B cell (primary cell): ENCODE measurements around the gene USP21. TPM values are rescaled to one million over a fixed set of nuclear protein-coding genes. Genes with fewer than 3 reads are reported as not detected.

Experiments
- ATAC-seq: fragments of 200-7000 bp; cut with Tn5 transposase; one replicate; pipeline ENCODE4 v1.10.0; 2021; ENCODE audit warnings: low read depth, mild to moderate bottlenecking, moderate number of reproducible peaks, moderate library complexity
- CTCF ChIA-PET: fragments of 350-600 bp; sonication (Branson Sonifier 250); formaldehyde crosslinking; loops from one replicate; lab custom pipeline; 2021; ENCODE audit warnings: antibody characterized with exemption, inconsistent platforms; lab: Charles Lee
- POLR2A ChIA-PET: fragments of 350-600 bp; sonication (Branson Sonifier 250); formaldehyde crosslinking; loops from one replicate; lab custom pipeline; 2021; ENCODE audit warnings: antibody characterized with exemption; lab: Charles Lee
- DNase-seq: peaks from one replicate; pipeline ENCODE4 v3.0.0; 2013
- H2AFZ ChIP-seq: 2 replicates; pipeline ENCODE4 v1.6.1; 2012; ENCODE audit warnings: mild to moderate bottlenecking, low read depth, low read length; ENCODE audit not compliant: insufficient read depth, poor library complexity, severe bottlenecking
- H3K27ac ChIP-seq, 2 donors: 1 replicate in 1 of 2; 2 replicates in 1 of 2; pipeline ENCODE4 v1.5.1; 2012 to 2013; ENCODE audit warnings: low read length in 2 of 2, mild to moderate bottlenecking in 2 of 2, moderate library complexity in 1 of 2
- H3K27me3 ChIP-seq, 4 experiments: fragments of 200-600 bp in 1 of 4; sonication (generic) in 1 of 4; replicated peaks in 1 of 4; 1 replicate in 2 of 4; 2 replicates in 2 of 4; pipeline versions ENCODE4 v1.6.1 to v1.7.0; 2013 to 2016; ENCODE audit warnings: low read length in 3 of 4, mild to moderate bottlenecking in 2 of 4, mixed read lengths in 1 of 4, moderate library complexity in 1 of 4; ENCODE audit not compliant: insufficient read depth in 4 of 4, control insufficient read depth in 3 of 4; ENCODE audit errors: control extremely low read depth in 1 of 4
- H3K36me3 ChIP-seq, 2 experiments: replicated peaks in 1 of 2; 1 replicate in 1 of 2; 2 replicates in 1 of 2; pipeline versions ENCODE4 v1.6.1 to v1.7.1; 2013; ENCODE audit warnings: low read length in 1 of 2; ENCODE audit not compliant: insufficient read depth in 2 of 2, control insufficient read depth in 1 of 2; ENCODE audit errors: control extremely low read depth in 1 of 2, extremely low read depth in 1 of 2
- H3K4me1 ChIP-seq, 2 donors: fragments of 200-600 bp in 1 of 2; sonication (generic) in 1 of 2; 1 replicate in 1 of 2; 2 replicates in 1 of 2; pipeline versions ENCODE4 v1.5.1 to v1.6.1; 2013 to 2017; ENCODE audit warnings: low read length in 2 of 2; ENCODE audit not compliant: control insufficient read depth in 2 of 2, insufficient read depth in 2 of 2
- H3K4me2 ChIP-seq: replicated peaks from 2 replicates; pipeline ENCODE3; 2012; ENCODE audit warnings: mild to moderate bottlenecking, low read depth, low read length; ENCODE audit not compliant: poor library complexity, severe bottlenecking
- H3K4me3 ChIP-seq, 5 experiments: fragments of 200-600 bp in 1 of 5; sonication (generic) in 1 of 5; 1 replicate in 3 of 5; 2 replicates in 2 of 5; pipeline versions ENCODE4 v1.5.1 to v1.7.0; 2011 to 2016; ENCODE audit warnings: low read length in 4 of 5, mild to moderate bottlenecking in 4 of 5, low read depth in 2 of 5, control low read depth in 1 of 5, moderate library complexity in 1 of 5; ENCODE audit not compliant: insufficient read depth in 1 of 5; ENCODE audit errors: control extremely low read depth in 1 of 5, extremely low read depth in 1 of 5
- H3K79me2 ChIP-seq: fragments of 200-600 bp; sonication (generic); one replicate; pipeline ENCODE4 v1.6.0; 2016; ENCODE audit warnings: low read length; ENCODE audit not compliant: control insufficient read depth, insufficient read depth
- H3K9ac ChIP-seq: fragments of 200-600 bp; sonication (generic); 2 replicates; pipeline ENCODE4 v1.6.1; 2017; ENCODE audit warnings: mild to moderate bottlenecking, low read length, moderate library complexity
- H3K9me3 ChIP-seq, 3 donors: one replicate each; pipeline versions ENCODE4 v1.6.1 to v1.7.1; 2013; ENCODE audit warnings: low read length in 2 of 3; ENCODE audit not compliant: control insufficient read depth in 2 of 3, insufficient read depth in 1 of 3; ENCODE audit errors: control extremely low read depth in 1 of 3
- H4K20me1 ChIP-seq: 2 replicates; pipeline ENCODE4 v1.6.0; 2012; ENCODE audit warnings: mild to moderate bottlenecking, low read length; ENCODE audit not compliant: insufficient read depth, control insufficient read depth, poor library complexity, severe bottlenecking
- H3K27ac Mint-ChIP-seq: one replicate; pipeline ENCODE4 v1.8.0; 2021; ENCODE audit warnings: mixed read lengths
- H3K27me3 Mint-ChIP-seq: one replicate; pipeline ENCODE4 v1.8.0; 2021; ENCODE audit warnings: mixed read lengths
- H3K4me1 Mint-ChIP-seq: one replicate; pipeline ENCODE4 v1.8.0; 2021; ENCODE audit warnings: mixed read lengths
- H3K4me3 Mint-ChIP-seq: one replicate; pipeline ENCODE4 v1.8.0; 2021; ENCODE audit warnings: mixed read lengths
- H3K9me3 Mint-ChIP-seq: one replicate; pipeline ENCODE4 v1.8.0; 2022; ENCODE audit warnings: mixed read lengths; ENCODE audit not compliant: insufficient read depth
- CTCF ChIP-seq: fragments of 200-600 bp; IDR thresholded peaks from one replicate; pipeline ENCODE4 v1.8.0; 2022; ENCODE audit warnings: antibody characterized with exemption, mild to moderate bottlenecking
- EZH2 ChIP-seq: IDR thresholded peaks from 2 replicates; pipeline ENCODE4 v1.6.1; 2012; ENCODE audit warnings: borderline replicate concordance, low read depth, mild to moderate bottlenecking, moderate library complexity, low read length; ENCODE audit not compliant: insufficient read depth, poor library complexity, severe bottlenecking
- WGBS: methylation state at CpG from one replicate; pipeline ENCODE4 v1.1.5; 2013; ENCODE audit warnings: missing lambda C conversion rate; ENCODE audit not compliant: insufficient coverage; 5-methylcytosine and 5-hydroxymethylcytosine counted together
- intact Hi-C: fragments of 100-400 bp; cut with micrococcal nuclease; formaldehyde crosslinking; loops from one replicate; pipeline ENCODE4 v1.10.0; 2022
- polyA plus RNA-seq: library from polyadenylated mRNA; depleted of rRNA; stranded (reverse); fragments of >200 nt; gene quantifications from 2 replicates; pipeline ENCODE4 v1.2.3, GENCODE V29; 2012
- total RNA-seq, 2 donors: library from RNA; stranded (reverse); fragments of 120-200 nt in 1 of 2; gene quantifications; 1 replicate in 1 of 2; 2 replicates in 1 of 2; pipeline versions ENCODE4 v1.2.3 to v1.2.4, GENCODE V29; 2013 to 2022

The USP21 gene
- total and polyA plus RNA-seq, 2 donors (not counting 1 experiment from before 2014, with no cell fraction given), result 53.3 to 81.6 TPM

- POLR2A ChIA-PET, result interaction anchor here (1.1 to 1.2 kb wide), 2 partner anchors 10 to 38 kb away, joined by 3 to 5 read pairs; partner anchors contain the start of gene UFC1
Observed at GRCh38 chr1:161191971-161192370, 32.7 kb downstream of the USP21 start.

GRCh38 chr1:161192476-161193465 is 33.5 kb downstream of the USP21 start:
- no peak overlapping the region for H3K9ac ChIP-seq
- no peaks in the 10 kb centered on the region for H3K36me3 ChIP-seq

More at GRCh38 chr1:161191971-161192370, 32.7 kb downstream of the USP21 start:
- CTCF ChIA-PET, result interaction anchor here (0.6 to 4.8 kb wide), 22 partner anchors 10 to 192 kb away, joined by 3 to 64 read pairs (median 4); partner anchors contain the start of genes DEDD, NDUFS2, PPOX and TOMM40L
- no peak overlapping the region for H2AFZ ChIP-seq
- no peaks in the 10 kb centered on the region for H4K20me1 ChIP-seq
- H3K9me3 Mint-ChIP-seq, result no peaks in the 10 kb centered on the region
- H3K9me3 ChIP-seq, result no peaks in the 10 kb centered on the region
- H3K27ac ChIP-seq, result no peak overlapping the region
- DNase-seq (no peak), ATAC-seq (no peak)
- intact Hi-C loops, result loop anchor here (1.0 to 5.0 kb wide), 5 partner anchors 10 to 190 kb away; partner anchors contain the start of genes NDUFS2, PPOX and TOMM40L
- no peaks in the 10 kb centered on the region for H3K27me3 Mint-ChIP-seq
- H3K4me1 ChIP-seq, result peaks cover 64 to 79% of the 10 kb centered on the region in 2 donors
- TF ChIP-seq EZH2, result no peak
- H3K9ac ChIP-seq, result no peak overlapping the region
- H3K36me3 ChIP-seq, result no peaks in the 10 kb centered on the region
- no peak overlapping the region for H3K4me3 ChIP-seq
- H3K79me2 ChIP-seq, result peaks cover 26% of the 10 kb centered on the region
- peak overlapping the region; percentile 46 for H3K27ac Mint-ChIP-seq
- peaks cover 64% of the 10 kb centered on the region for H3K4me1 Mint-ChIP-seq
- 100% methylated on average over 3 of the region's 8 CpGs for WGBS
- no peak overlapping the region for H3K4me3 Mint-ChIP-seq
- H3K27me3 ChIP-seq, result no peaks in the 10 kb centered on the region
- peak overlapping the region; percentile 12 for H3K4me2 ChIP-seq

More at GRCh38 chr1:161192476-161193465, 33.5 kb downstream of the USP21 start:
- H3K4me1 Mint-ChIP-seq, result peaks cover 56% of the 10 kb centered on the region
- no peaks in the 10 kb centered on the region for H3K27me3 ChIP-seq
- peaks cover 56 to 71% of the 10 kb centered on the region in 2 donors for H3K4me1 ChIP-seq
- no peak overlapping the region for H3K4me3 Mint-ChIP-seq
- H4K20me1 ChIP-seq, result no peaks in the 10 kb centered on the region
- H3K4me3 ChIP-seq, result no peak overlapping the region
- intact Hi-C loops, result loop anchor here (1.0 to 5.0 kb wide), 5 partner anchors 10 to 190 kb away; partner anchors contain the start of genes NDUFS2, PPOX and TOMM40L
- peak overlapping the region; percentile 72 for H3K27ac Mint-ChIP-seq
- ATAC-seq (peak; percentile 91), DNase-seq (peak; percentile 83)
- ChIA-PET POLR2A (no interaction called here), CTCF (interaction anchor here (0.6 to 4.8 kb wide), 23 partner anchors 10 to 191 kb away, joined by 3 to 64 read pairs (median 3); partner anchors contain the start of genes DEDD, NDUFS2, PPOX and TOMM40L)
- no peaks in the 10 kb centered on the region for H3K27me3 Mint-ChIP-seq
- no peaks in the 10 kb centered on the region for H3K9me3 ChIP-seq
- H3K79me2 ChIP-seq, result peaks cover 26% of the 10 kb centered on the region
- WGBS, result 93% methylated on average over 12 of the region's 15 CpGs
- TF ChIP-seq CTCF (peak; percentile 92), EZH2 (no peak)
- H2AFZ ChIP-seq, result peak overlapping the region; percentile 39
- H3K9me3 Mint-ChIP-seq, result no peaks in the 10 kb centered on the region
- H3K27ac ChIP-seq, result no peak overlapping the region
- H3K4me2 ChIP-seq, result peak overlapping the region; percentile 12
